B cell (primary cell): ENCODE results near the gene RAPGEF1. TPM values are rescaled to one million over a fixed set of nuclear protein-coding genes. Genes with fewer than 3 reads are reported as not detected.

Source experiments
- ATAC-seq: fragments of 200-7000 bp; cut with Tn5 transposase; one replicate; pipeline ENCODE4 v1.10.0; 2021; ENCODE audit warnings: low read depth, mild to moderate bottlenecking, moderate number of reproducible peaks, moderate library complexity
- CTCF ChIA-PET: fragments of 350-600 bp; sonication (Branson Sonifier 250); formaldehyde crosslinking; loops from one replicate; lab custom pipeline; 2021; ENCODE audit warnings: antibody characterized with exemption, inconsistent platforms; lab: Charles Lee
- POLR2A ChIA-PET: fragments of 350-600 bp; sonication (Branson Sonifier 250); formaldehyde crosslinking; loops from one replicate; lab custom pipeline; 2021; ENCODE audit warnings: antibody characterized with exemption; lab: Charles Lee
- DNase-seq: peaks from one replicate; pipeline ENCODE4 v3.0.0; 2013
- H2AFZ ChIP-seq: 2 replicates; pipeline ENCODE4 v1.6.1; 2012; ENCODE audit warnings: mild to moderate bottlenecking, low read depth, low read length; ENCODE audit not compliant: insufficient read depth, poor library complexity, severe bottlenecking
- H3K27ac ChIP-seq, 2 donors: 1 replicate in 1 of 2; 2 replicates in 1 of 2; pipeline ENCODE4 v1.5.1; 2012 to 2013; ENCODE audit warnings: low read length in 2 of 2, mild to moderate bottlenecking in 2 of 2, moderate library complexity in 1 of 2
- H3K27me3 ChIP-seq, 4 experiments: fragments of 200-600 bp in 1 of 4; sonication (generic) in 1 of 4; replicated peaks in 1 of 4; 1 replicate in 2 of 4; 2 replicates in 2 of 4; pipeline versions ENCODE4 v1.6.1 to v1.7.0; 2013 to 2016; ENCODE audit warnings: low read length in 3 of 4, mild to moderate bottlenecking in 2 of 4, mixed read lengths in 1 of 4, moderate library complexity in 1 of 4; ENCODE audit not compliant: insufficient read depth in 4 of 4, control insufficient read depth in 3 of 4; ENCODE audit errors: control extremely low read depth in 1 of 4
- H3K36me3 ChIP-seq, 2 experiments: replicated peaks in 1 of 2; 1 replicate in 1 of 2; 2 replicates in 1 of 2; pipeline versions ENCODE4 v1.6.1 to v1.7.1; 2013; ENCODE audit warnings: low read length in 1 of 2; ENCODE audit not compliant: insufficient read depth in 2 of 2, control insufficient read depth in 1 of 2; ENCODE audit errors: control extremely low read depth in 1 of 2, extremely low read depth in 1 of 2
- H3K4me1 ChIP-seq, 2 donors: fragments of 200-600 bp in 1 of 2; sonication (generic) in 1 of 2; 1 replicate in 1 of 2; 2 replicates in 1 of 2; pipeline versions ENCODE4 v1.5.1 to v1.6.1; 2013 to 2017; ENCODE audit warnings: low read length in 2 of 2; ENCODE audit not compliant: control insufficient read depth in 2 of 2, insufficient read depth in 2 of 2
- H3K4me2 ChIP-seq: replicated peaks from 2 replicates; pipeline ENCODE3; 2012; ENCODE audit warnings: mild to moderate bottlenecking, low read depth, low read length; ENCODE audit not compliant: poor library complexity, severe bottlenecking
- H3K4me3 ChIP-seq, 5 experiments: fragments of 200-600 bp in 1 of 5; sonication (generic) in 1 of 5; 1 replicate in 3 of 5; 2 replicates in 2 of 5; pipeline versions ENCODE4 v1.5.1 to v1.7.0; 2011 to 2016; ENCODE audit warnings: low read length in 4 of 5, mild to moderate bottlenecking in 4 of 5, low read depth in 2 of 5, control low read depth in 1 of 5, moderate library complexity in 1 of 5; ENCODE audit not compliant: insufficient read depth in 1 of 5; ENCODE audit errors: control extremely low read depth in 1 of 5, extremely low read depth in 1 of 5
- H3K79me2 ChIP-seq: fragments of 200-600 bp; sonication (generic); one replicate; pipeline ENCODE4 v1.6.0; 2016; ENCODE audit warnings: low read length; ENCODE audit not compliant: control insufficient read depth, insufficient read depth
- H3K9ac ChIP-seq: fragments of 200-600 bp; sonication (generic); 2 replicates; pipeline ENCODE4 v1.6.1; 2017; ENCODE audit warnings: mild to moderate bottlenecking, low read length, moderate library complexity
- H3K9me3 ChIP-seq, 3 donors: one replicate each; pipeline versions ENCODE4 v1.6.1 to v1.7.1; 2013; ENCODE audit warnings: low read length in 2 of 3; ENCODE audit not compliant: control insufficient read depth in 2 of 3, insufficient read depth in 1 of 3; ENCODE audit errors: control extremely low read depth in 1 of 3
- H4K20me1 ChIP-seq: 2 replicates; pipeline ENCODE4 v1.6.0; 2012; ENCODE audit warnings: mild to moderate bottlenecking, low read length; ENCODE audit not compliant: insufficient read depth, control insufficient read depth, poor library complexity, severe bottlenecking
- H3K27ac Mint-ChIP-seq: one replicate; pipeline ENCODE4 v1.8.0; 2021; ENCODE audit warnings: mixed read lengths
- H3K27me3 Mint-ChIP-seq: one replicate; pipeline ENCODE4 v1.8.0; 2021; ENCODE audit warnings: mixed read lengths
- H3K4me1 Mint-ChIP-seq: one replicate; pipeline ENCODE4 v1.8.0; 2021; ENCODE audit warnings: mixed read lengths
- H3K4me3 Mint-ChIP-seq: one replicate; pipeline ENCODE4 v1.8.0; 2021; ENCODE audit warnings: mixed read lengths
- H3K9me3 Mint-ChIP-seq: one replicate; pipeline ENCODE4 v1.8.0; 2022; ENCODE audit warnings: mixed read lengths; ENCODE audit not compliant: insufficient read depth
- EZH2 ChIP-seq: IDR thresholded peaks from 2 replicates; pipeline ENCODE4 v1.6.1; 2012; ENCODE audit warnings: borderline replicate concordance, low read depth, mild to moderate bottlenecking, moderate library complexity, low read length; ENCODE audit not compliant: insufficient read depth, poor library complexity, severe bottlenecking
- WGBS: methylation state at CpG from one replicate; pipeline ENCODE4 v1.1.5; 2013; ENCODE audit warnings: missing lambda C conversion rate; ENCODE audit not compliant: insufficient coverage; 5-methylcytosine and 5-hydroxymethylcytosine counted together
- intact Hi-C: fragments of 100-400 bp; cut with micrococcal nuclease; formaldehyde crosslinking; loops from one replicate; pipeline ENCODE4 v1.10.0; 2022
- polyA plus RNA-seq: library from polyadenylated mRNA; depleted of rRNA; stranded (reverse); fragments of >200 nt; gene quantifications from 2 replicates; pipeline ENCODE4 v1.2.3, GENCODE V29; 2012
- total RNA-seq, 2 donors: library from RNA; stranded (reverse); fragments of 120-200 nt in 1 of 2; gene quantifications; 1 replicate in 1 of 2; 2 replicates in 1 of 2; pipeline versions ENCODE4 v1.2.3 to v1.2.4, GENCODE V29; 2013 to 2022
- TF ChIP-seq, protein P1 (sequence below): fragments of 200-600 bp; IDR thresholded peaks from one replicate; pipeline ENCODE4 v1.8.0; 2022; ENCODE audit warnings: antibody characterized with exemption, mild to moderate bottlenecking

The RAPGEF1 gene
- total and polyA plus RNA-seq, 2 donors (not counting 1 experiment from before 2014, with no cell fraction given), result 134 to 447 TPM

DNA sequence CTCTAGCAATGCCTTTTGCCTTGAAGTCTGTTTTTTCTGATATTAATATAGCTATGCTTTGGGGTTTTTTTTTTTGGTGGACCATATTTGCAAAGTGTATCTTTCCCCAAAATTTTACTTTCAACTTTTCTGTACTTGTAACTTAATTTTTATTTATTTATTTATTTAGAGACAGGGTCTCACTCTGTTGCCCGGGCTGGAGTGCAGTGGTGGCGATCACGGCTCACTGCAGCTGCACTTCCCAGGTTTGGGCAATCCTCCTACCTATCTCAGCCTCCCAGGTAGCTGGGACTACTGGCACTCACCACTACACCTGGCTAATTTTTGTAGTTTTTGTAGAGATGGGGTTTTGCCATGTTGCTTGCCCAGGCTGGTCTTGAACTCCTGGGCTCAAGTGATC lies 173.7 kb downstream of the RAPGEF1 start:
- Histone ChIP-seq H3K4me1 (no peaks in the 10 kb centered on the region), H3K79me2 (no peaks in the 10 kb centered on the region), H3K9ac (no peak overlapping the region), H4K20me1 (no peaks in the 10 kb centered on the region), H3K27ac (no peak overlapping the region), H3K36me3 (peaks cover 0 to 10% of the 10 kb centered on the region in 2 experiments), H3K27me3 (no peaks in the 10 kb centered on the region), H3K4me3 (no peak overlapping the region), H3K4me2 (no peak overlapping the region), H2AFZ (no peak overlapping the region), H3K9me3 (peaks cover 0 to 14% (median 4%) of the 10 kb centered on the region in 3 donors)
- Mint-ChIP-seq H3K4me3 (no peak overlapping the region), H3K27ac (no peak overlapping the region), H3K9me3 (no peaks in the 10 kb centered on the region), H3K27me3 (no peaks in the 10 kb centered on the region), H3K4me1 (no peaks in the 10 kb centered on the region)
- POLR2A ChIA-PET, result interaction anchor here (0.6 kb wide), 1 partner anchor 64 kb away, joined by 3 read pairs; no protein-coding TSS in a partner anchor
- DNase-seq, result no peak
- TF ChIP-seq EZH2, result no peak
- TF ChIP-seq, protein P1, sequence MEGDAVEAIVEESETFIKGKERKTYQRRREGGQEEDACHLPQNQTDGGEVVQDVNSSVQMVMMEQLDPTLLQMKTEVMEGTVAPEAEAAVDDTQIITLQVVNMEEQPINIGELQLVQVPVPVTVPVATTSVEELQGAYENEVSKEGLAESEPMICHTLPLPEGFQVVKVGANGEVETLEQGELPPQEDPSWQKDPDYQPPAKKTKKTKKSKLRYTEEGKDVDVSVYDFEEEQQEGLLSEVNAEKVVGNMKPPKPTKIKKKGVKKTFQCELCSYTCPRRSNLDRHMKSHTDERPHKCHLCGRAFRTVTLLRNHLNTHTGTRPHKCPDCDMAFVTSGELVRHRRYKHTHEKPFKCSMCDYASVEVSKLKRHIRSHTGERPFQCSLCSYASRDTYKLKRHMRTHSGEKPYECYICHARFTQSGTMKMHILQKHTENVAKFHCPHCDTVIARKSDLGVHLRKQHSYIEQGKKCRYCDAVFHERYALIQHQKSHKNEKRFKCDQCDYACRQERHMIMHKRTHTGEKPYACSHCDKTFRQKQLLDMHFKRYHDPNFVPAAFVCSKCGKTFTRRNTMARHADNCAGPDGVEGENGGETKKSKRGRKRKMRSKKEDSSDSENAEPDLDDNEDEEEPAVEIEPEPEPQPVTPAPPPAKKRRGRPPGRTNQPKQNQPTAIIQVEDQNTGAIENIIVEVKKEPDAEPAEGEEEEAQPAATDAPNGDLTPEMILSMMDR, result no peak
- CTCF ChIA-PET, result no interaction called here
- no CpG with 5 or more reads among the region's 3 CpGs for WGBS
- intact Hi-C loops, result loop anchor here (5.0 kb wide), 1 partner anchor 34 kb away; the partner anchor contains the start of gene UCK1
- ATAC-seq, result no peak

DNA sequence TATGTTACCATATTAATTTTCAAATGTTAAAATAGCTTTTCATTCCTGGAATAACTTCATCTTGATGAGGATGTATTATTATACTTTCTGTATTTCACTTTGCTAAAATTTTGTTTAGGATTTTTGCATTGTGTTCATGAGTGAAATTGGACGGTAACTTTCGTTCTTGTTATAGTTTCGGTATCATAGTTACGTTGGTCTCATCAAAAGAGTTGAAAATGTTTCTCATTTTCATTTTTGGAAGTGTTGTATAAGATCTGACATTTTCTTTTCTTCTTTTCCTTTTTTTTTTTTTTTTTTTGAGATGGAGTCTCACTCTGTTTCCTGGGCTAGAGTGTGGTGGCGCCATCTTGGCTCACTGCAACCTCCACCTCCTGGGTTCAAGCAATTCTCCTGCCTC lies 174.5 kb downstream of the RAPGEF1 start:
- Mint-ChIP-seq H3K27ac (no peak overlapping the region), H3K27me3 (no peaks in the 10 kb centered on the region), H3K4me3 (no peak overlapping the region), H3K9me3 (no peaks in the 10 kb centered on the region), H3K4me1 (no peaks in the 10 kb centered on the region)
- ATAC-seq (no peak), DNase-seq (no peak)
- Histone ChIP-seq H2AFZ (no peak overlapping the region), H3K27me3 (no peaks in the 10 kb centered on the region), H3K9ac (no peak overlapping the region), H4K20me1 (no peaks in the 10 kb centered on the region), H3K36me3 (peaks cover 0 to 5% of the 10 kb centered on the region in 2 experiments), H3K4me3 (no peak overlapping the region), H3K79me2 (no peaks in the 10 kb centered on the region), H3K27ac (no peak overlapping the region), H3K4me2 (no peak overlapping the region), H3K4me1 (no peaks in the 10 kb centered on the region), H3K9me3 (peaks cover 0 to 14% (median 4%) of the 10 kb centered on the region in 3 donors)
- WGBS, result no CpG with 5 or more reads among the region's 5 CpGs
- CTCF ChIA-PET, result no interaction called here
- intact Hi-C loops, result loop anchor here (5.0 kb wide), 1 partner anchor 33 kb away; the partner anchor contains the start of gene UCK1
- POLR2A ChIA-PET, result interaction anchor here (0.6 to 0.8 kb wide), 2 partner anchors 65 to 85 kb away, joined by 3 to 7 read pairs; no protein-coding TSS in a partner anchor
- TF ChIP-seq EZH2, result no peak
- TF ChIP-seq, protein P1, result no peak
